Kidney (tissue), 22 donors: ENCODE results near the gene ARL1. TPM values are rescaled to one million over a fixed set of nuclear protein-coding genes. Genes with fewer than 3 reads are reported as not detected.
A peak's percentile ranks its signal among the peaks of the same experiment; 100 is the strongest.

Experiments used
- DNase-seq, 5 donors: peaks; one replicate each; pipeline ENCODE4 v3.0.0-alpha.2; 2013 to 2020
- FAIRE-seq: peaks from 2 replicates; lab custom pipeline; 2012; peaks lifted over from hg19 to GRCh38; lab: Jason Lieb, UNC
- H3K27ac ChIP-seq, 2 donors: one replicate each; pipeline ENCODE4 v1.7.0; 2013; ENCODE audit warnings: low read depth in 2 of 2, low read length in 2 of 2, inconsistent platforms in 1 of 2
- H3K27me3 ChIP-seq: one replicate; pipeline ENCODE4 v1.7.1; 2013; ENCODE audit warnings: low read length, inconsistent platforms; ENCODE audit not compliant: control insufficient read depth, insufficient read depth
- H3K36me3 ChIP-seq, 3 donors: one replicate each; pipeline versions ENCODE4 v1.7.0 to v1.7.1; 2013; ENCODE audit warnings: low read length in 3 of 3, control low read depth in 1 of 3, inconsistent platforms in 1 of 3; ENCODE audit not compliant: insufficient read depth in 3 of 3, control insufficient read depth in 2 of 3
- H3K4me1 ChIP-seq, 3 donors: one replicate each; pipeline versions ENCODE4 v1.7.0 to v1.7.1; 2013; ENCODE audit warnings: low read length in 3 of 3, inconsistent platforms in 1 of 3, low read depth in 1 of 3; ENCODE audit not compliant: control insufficient read depth in 2 of 3, insufficient read depth in 2 of 3
- H3K4me3 ChIP-seq, 3 donors: one replicate each; pipeline versions ENCODE4 v1.7.0 to v1.8.1; 2013; ENCODE audit warnings: low read length in 3 of 3, control low read depth in 1 of 3, inconsistent platforms in 1 of 3
- H3K9ac ChIP-seq, 3 donors: one replicate each; pipeline versions ENCODE4 v1.7.0 to v1.7.1; 2013; ENCODE audit warnings: low read length in 3 of 3, control low read depth in 1 of 3, inconsistent platforms in 1 of 3
- H3K9me3 ChIP-seq, 3 donors: one replicate each; pipeline versions ENCODE4 v1.7.0 to v1.7.1; 2013; ENCODE audit warnings: low read length in 3 of 3, control low read depth in 1 of 3, inconsistent platforms in 1 of 3; ENCODE audit not compliant: control insufficient read depth in 2 of 3, insufficient read depth in 1 of 3
- CTCF ChIP-seq: IDR thresholded peaks from 3 replicates; pipeline ENCODE4 v1.5.1; 2012; ENCODE audit warnings: mild to moderate bottlenecking, moderate library complexity, borderline replicate concordance; ENCODE audit not compliant: insufficient read depth; ENCODE audit errors: extremely low read depth
- intact Hi-C: fragments of 100-400 bp; cut with DNase I; formaldehyde crosslinking; loops from one replicate; pipeline ENCODE4 v1.11.1; 2022
- long read RNA-seq, 10 donors: library from polyadenylated mRNA in 1 of 10; unstranded in 1 of 10; transcript quantifications; one replicate each; pipeline ENCODE4 v2.0.0 and lab custom pipeline, GENCODE V29; 2021 to 2026
- polyA plus RNA-seq: library from polyadenylated mRNA; stranded (reverse); fragments of 350-450 nt; fragmentation: Illumina TruSeq; extraction: RNeasy Lipid Tissue Mini Kit (QIAGEN cat#74804); gene quantifications from one replicate; pipeline ENCODE4 v1.2.3, GENCODE V29; 2014; ENCODE audit warnings: low read depth, low replicate concordance; ENCODE audit not compliant: insufficient read depth
- total RNA-seq: library from RNA; stranded (reverse); fragmentation: NEBNext Ultra II Directional; extraction: Animal tissue kit (Norgen Biotek cat#: 25700); gene quantifications from one replicate; pipeline ENCODE4 v1.2.1, GENCODE V29; 2021
- donor health status: control.
- donor health status: control.
- donor health status: control.
- donor health status: control.
- donor health status: control.
- donor health status: DM: yes; HTN: yes; CAD: no.
- donor health status: Normal renal cell carcinoma (clear cell type).

The ARL1 gene
- 100 TPM for total RNA-seq
- polyA plus RNA-seq = 84.9 TPM
- long read RNA-seq, donor 1, transcript ARL1-201 (6 exons, 3,241 nt) = major isoform, 29 of 32 reads
- long read RNA-seq, donor 1, partial matches to known transcripts = 0 of 32 reads
- long read RNA-seq, donor 1, other reads (novel, unspliced or antisense) = 0 of 32 reads
- long read RNA-seq, donor 2, transcript ARL1-201 (6 exons, 3,241 nt) = major isoform, 45 of 51 reads
- long read RNA-seq, donor 2, partial matches to known transcripts = 0 of 51 reads
- long read RNA-seq, donor 2, other reads (novel, unspliced or antisense) = 5 of 51 reads
- long read RNA-seq, donor 3, transcript ARL1-201 (6 exons, 3,241 nt) = major isoform, 53 of 70 reads
- long read RNA-seq, donor 3, partial matches to known transcripts = 0 of 70 reads
- long read RNA-seq, donor 3, other reads (novel, unspliced or antisense) = 12 of 70 reads
- long read RNA-seq, donor 4, transcript ARL1-201 (6 exons, 3,241 nt) = major isoform, 34 of 34 reads
- long read RNA-seq, donor 4, partial matches to known transcripts = 0 of 34 reads
- long read RNA-seq, donor 4, other reads (novel, unspliced or antisense) = 0 of 34 reads
- long read RNA-seq, donor 5, partial matches to known transcripts = 0 of 2 reads
- long read RNA-seq, donor 5, other reads (novel, unspliced or antisense) = 0 of 2 reads
- long read RNA-seq, donor 6, transcript ARL1-201 (6 exons, 3,241 nt) = major isoform, 82 of 97 reads
- long read RNA-seq, donor 6, partial matches to known transcripts = 0 of 97 reads
- long read RNA-seq, donor 6, other reads (novel, unspliced or antisense) = 9 of 97 reads
- long read RNA-seq, donor 7, transcript ARL1-201 (6 exons, 3,241 nt) = major isoform, 53 of 65 reads
- long read RNA-seq, donor 7, partial matches to known transcripts = 2 of 65 reads
- long read RNA-seq, donor 7, other reads (novel, unspliced or antisense) = 7 of 65 reads
- long read RNA-seq, donor 8, transcript ARL1-201 (6 exons, 3,241 nt) = major isoform, 28 of 32 reads
- long read RNA-seq, donor 8, partial matches to known transcripts = 0 of 32 reads
- long read RNA-seq, donor 8, other reads (novel, unspliced or antisense) = 0 of 32 reads
- long read RNA-seq, donor 9, transcript ARL1-201 (6 exons, 3,241 nt) = major isoform, 10 of 10 reads
- long read RNA-seq, donor 9, partial matches to known transcripts = 0 of 10 reads
- long read RNA-seq, donor 9, other reads (novel, unspliced or antisense) = 0 of 10 reads
- long read RNA-seq, donor 10, transcript ARL1-201 (6 exons, 3,241 nt) = major isoform, 33 of 38 reads
- long read RNA-seq, donor 10, partial matches to known transcripts = 0 of 38 reads
- long read RNA-seq, donor 10, other reads (novel, unspliced or antisense) = 0 of 38 reads

- Histone ChIP-seq H3K9ac (peak within 1 kb of the TSS; percentile 53 to 98 (median 97)), H3K36me3 (no peaks in the 10 kb centered on the region), H3K27ac (peak within 1 kb of the TSS; percentile 94 to 96), H3K27me3 (no peaks in the 10 kb centered on the region), H3K4me1 (peaks cover 0 to 11% (median 3%) of the 10 kb centered on the region in 3 donors), H3K9me3 (no peaks in the 10 kb centered on the region), H3K4me3 (peak within 1 kb of the TSS; percentile 88 to 95 (median 91))
- FAIRE-seq = no peak
- DNase-seq = peak; percentile 91 to 97 (median 94)
- intact Hi-C loops = no loop called here
- no peak for TF ChIP-seq CTCF
These were observed at the start of gene ARL1 for GRCh38 chr12:101407436-101408345. Gene ARL1 (minus strand): TSS chr12:101407772. CDS start chr12:101407645, 127 bp downstream.

GRCh38 chr12:101455685-101456084 is 48.1 kb upstream of the ARL1 start:
- no peaks in the 10 kb centered on the region for H3K36me3 ChIP-seq
- DNase-seq = no peak
- intact Hi-C loops = no loop called here
- H3K9ac ChIP-seq = no peak overlapping the region
- H3K27ac ChIP-seq = no peak overlapping the region
- no peaks in the 10 kb centered on the region for H3K9me3 ChIP-seq
- no peak for FAIRE-seq
- H3K4me3 ChIP-seq = no peak overlapping the region
- no peaks in the 10 kb centered on the region for H3K27me3 ChIP-seq
- H3K4me1 ChIP-seq = no peaks in the 10 kb centered on the region
- no peak for TF ChIP-seq CTCF
